DND-41 (cell line): ENCODE results near the gene PCDH9.

ENCODE experiments used
- EZH2 ChIP-seq: IDR thresholded peaks from 3 replicates; pipeline ENCODE4 v1.6.1; 2012; ENCODE audit warnings: borderline replicate concordance, low read depth, mild to moderate bottlenecking, moderate library complexity, low read length, inconsistent platforms; ENCODE audit not compliant: severe bottlenecking
- TF ChIP-seq, protein P1 (sequence below): IDR thresholded peaks from 2 replicates; pipeline ENCODE4 v1.5.1; 2012; ENCODE audit warnings: borderline replicate concordance, low read length, moderate library complexity, mild to moderate bottlenecking; ENCODE audit not compliant: poor library complexity, severe bottlenecking; ENCODE audit errors: extremely low read depth

DNA sequence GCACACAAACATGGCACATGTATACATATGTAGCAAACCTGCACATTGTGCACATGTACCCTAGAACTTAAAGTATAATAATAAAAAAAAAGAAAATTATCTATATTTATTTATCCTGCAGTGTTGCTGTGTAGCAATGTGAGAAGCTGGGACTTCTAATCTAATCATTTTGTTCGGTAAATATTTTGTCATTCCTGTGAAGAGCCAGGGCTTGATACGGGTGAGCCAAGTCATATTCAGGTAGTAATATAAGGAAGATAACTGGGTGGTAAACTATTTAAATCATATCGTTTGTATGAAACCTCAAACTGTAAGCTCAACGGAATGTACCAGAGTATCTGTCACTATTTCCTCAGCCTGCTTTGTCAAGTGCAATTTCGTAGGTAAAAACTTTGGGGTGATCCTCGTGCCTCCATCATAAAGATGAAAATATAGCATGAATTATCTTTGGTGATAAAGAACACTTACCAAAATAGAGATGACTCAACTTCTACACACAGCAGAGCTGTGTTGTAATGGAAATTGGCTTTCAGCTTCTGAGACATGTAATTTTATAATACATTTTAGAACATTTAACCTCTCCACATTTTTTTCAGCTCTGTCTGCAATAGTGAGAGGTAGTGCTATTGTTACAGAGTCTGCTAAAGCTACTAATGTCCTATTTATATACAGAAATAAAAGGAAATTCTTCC, 92.9 kb downstream of the PCDH9 start:
- TF ChIP-seq, protein P1, sequence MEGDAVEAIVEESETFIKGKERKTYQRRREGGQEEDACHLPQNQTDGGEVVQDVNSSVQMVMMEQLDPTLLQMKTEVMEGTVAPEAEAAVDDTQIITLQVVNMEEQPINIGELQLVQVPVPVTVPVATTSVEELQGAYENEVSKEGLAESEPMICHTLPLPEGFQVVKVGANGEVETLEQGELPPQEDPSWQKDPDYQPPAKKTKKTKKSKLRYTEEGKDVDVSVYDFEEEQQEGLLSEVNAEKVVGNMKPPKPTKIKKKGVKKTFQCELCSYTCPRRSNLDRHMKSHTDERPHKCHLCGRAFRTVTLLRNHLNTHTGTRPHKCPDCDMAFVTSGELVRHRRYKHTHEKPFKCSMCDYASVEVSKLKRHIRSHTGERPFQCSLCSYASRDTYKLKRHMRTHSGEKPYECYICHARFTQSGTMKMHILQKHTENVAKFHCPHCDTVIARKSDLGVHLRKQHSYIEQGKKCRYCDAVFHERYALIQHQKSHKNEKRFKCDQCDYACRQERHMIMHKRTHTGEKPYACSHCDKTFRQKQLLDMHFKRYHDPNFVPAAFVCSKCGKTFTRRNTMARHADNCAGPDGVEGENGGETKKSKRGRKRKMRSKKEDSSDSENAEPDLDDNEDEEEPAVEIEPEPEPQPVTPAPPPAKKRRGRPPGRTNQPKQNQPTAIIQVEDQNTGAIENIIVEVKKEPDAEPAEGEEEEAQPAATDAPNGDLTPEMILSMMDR: no peak
- TF ChIP-seq EZH2: no peak
